ENCODE measurements around the gene ENC1. TPM values are rescaled to one million over a fixed set of nuclear protein-coding genes. Genes with fewer than 3 reads are reported as not detected.

ENC1 gene
- total and polyA plus RNA-seq, 2 of the 8 experiments (the other 6 are each of a cell fraction or from before 2014, with no cell fraction given), result 5.5 to 13.2 TPM

DNA sequence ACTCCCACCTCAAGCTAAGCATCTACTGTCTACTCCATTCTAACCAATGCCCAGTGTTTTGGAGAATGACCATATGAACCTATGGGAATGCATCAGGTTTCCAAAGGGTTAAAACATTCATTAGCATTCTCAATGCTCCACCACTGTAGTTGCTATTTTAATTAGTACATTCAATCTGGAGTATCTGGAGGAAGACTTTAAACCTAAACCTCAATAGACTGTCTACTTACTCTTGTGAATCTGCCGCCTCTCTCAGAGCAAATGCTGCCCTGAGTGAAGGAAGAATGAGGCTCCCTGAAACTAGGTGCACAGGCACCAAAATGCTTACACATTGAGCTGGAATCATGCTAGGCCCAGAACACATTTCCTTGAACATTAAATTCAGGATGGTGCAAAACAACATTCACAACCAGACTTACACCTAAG lies 2.0 kb downstream of the ENC1 start (continued):
- TF ChIP-seq, protein P1, sequence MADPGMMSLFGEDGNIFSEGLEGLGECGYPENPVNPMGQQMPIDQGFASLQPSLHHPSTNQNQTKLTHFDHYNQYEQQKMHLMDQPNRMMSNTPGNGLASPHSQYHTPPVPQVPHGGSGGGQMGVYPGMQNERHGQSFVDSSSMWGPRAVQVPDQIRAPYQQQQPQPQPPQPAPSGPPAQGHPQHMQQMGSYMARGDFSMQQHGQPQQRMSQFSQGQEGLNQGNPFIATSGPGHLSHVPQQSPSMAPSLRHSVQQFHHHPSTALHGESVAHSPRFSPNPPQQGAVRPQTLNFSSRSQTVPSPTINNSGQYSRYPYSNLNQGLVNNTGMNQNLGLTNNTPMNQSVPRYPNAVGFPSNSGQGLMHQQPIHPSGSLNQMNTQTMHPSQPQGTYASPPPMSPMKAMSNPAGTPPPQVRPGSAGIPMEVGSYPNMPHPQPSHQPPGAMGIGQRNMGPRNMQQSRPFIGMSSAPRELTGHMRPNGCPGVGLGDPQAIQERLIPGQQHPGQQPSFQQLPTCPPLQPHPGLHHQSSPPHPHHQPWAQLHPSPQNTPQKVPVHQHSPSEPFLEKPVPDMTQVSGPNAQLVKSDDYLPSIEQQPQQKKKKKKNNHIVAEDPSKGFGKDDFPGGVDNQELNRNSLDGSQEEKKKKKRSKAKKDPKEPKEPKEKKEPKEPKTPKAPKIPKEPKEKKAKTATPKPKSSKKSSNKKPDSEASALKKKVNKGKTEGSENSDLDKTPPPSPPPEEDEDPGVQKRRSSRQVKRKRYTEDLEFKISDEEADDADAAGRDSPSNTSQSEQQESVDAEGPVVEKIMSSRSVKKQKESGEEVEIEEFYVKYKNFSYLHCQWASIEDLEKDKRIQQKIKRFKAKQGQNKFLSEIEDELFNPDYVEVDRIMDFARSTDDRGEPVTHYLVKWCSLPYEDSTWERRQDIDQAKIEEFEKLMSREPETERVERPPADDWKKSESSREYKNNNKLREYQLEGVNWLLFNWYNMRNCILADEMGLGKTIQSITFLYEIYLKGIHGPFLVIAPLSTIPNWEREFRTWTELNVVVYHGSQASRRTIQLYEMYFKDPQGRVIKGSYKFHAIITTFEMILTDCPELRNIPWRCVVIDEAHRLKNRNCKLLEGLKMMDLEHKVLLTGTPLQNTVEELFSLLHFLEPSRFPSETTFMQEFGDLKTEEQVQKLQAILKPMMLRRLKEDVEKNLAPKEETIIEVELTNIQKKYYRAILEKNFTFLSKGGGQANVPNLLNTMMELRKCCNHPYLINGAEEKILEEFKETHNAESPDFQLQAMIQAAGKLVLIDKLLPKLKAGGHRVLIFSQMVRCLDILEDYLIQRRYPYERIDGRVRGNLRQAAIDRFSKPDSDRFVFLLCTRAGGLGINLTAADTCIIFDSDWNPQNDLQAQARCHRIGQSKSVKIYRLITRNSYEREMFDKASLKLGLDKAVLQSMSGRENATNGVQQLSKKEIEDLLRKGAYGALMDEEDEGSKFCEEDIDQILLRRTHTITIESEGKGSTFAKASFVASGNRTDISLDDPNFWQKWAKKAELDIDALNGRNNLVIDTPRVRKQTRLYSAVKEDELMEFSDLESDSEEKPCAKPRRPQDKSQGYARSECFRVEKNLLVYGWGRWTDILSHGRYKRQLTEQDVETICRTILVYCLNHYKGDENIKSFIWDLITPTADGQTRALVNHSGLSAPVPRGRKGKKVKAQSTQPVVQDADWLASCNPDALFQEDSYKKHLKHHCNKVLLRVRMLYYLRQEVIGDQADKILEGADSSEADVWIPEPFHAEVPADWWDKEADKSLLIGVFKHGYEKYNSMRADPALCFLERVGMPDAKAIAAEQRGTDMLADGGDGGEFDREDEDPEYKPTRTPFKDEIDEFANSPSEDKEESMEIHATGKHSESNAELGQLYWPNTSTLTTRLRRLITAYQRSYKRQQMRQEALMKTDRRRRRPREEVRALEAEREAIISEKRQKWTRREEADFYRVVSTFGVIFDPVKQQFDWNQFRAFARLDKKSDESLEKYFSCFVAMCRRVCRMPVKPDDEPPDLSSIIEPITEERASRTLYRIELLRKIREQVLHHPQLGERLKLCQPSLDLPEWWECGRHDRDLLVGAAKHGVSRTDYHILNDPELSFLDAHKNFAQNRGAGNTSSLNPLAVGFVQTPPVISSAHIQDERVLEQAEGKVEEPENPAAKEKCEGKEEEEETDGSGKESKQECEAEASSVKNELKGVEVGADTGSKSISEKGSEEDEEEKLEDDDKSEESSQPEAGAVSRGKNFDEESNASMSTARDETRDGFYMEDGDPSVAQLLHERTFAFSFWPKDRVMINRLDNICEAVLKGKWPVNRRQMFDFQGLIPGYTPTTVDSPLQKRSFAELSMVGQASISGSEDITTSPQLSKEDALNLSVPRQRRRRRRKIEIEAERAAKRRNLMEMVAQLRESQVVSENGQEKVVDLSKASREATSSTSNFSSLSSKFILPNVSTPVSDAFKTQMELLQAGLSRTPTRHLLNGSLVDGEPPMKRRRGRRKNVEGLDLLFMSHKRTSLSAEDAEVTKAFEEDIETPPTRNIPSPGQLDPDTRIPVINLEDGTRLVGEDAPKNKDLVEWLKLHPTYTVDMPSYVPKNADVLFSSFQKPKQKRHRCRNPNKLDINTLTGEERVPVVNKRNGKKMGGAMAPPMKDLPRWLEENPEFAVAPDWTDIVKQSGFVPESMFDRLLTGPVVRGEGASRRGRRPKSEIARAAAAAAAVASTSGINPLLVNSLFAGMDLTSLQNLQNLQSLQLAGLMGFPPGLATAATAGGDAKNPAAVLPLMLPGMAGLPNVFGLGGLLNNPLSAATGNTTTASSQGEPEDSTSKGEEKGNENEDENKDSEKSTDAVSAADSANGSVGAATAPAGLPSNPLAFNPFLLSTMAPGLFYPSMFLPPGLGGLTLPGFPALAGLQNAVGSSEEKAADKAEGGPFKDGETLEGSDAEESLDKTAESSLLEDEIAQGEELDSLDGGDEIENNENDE (IDR thresholded peaks at IDR 0.05; ENCODE audit: insufficient replicate concordance, low read length), result no peak
- TF ChIP-seq TBP (IDR thresholded peaks at IDR 0.05; ENCODE audit: low read depth, low read length) (no peak), KDM5A (IDR thresholded peaks at IDR 0.05; ENCODE audit: low read length) (no peak), EGR1 (IDR thresholded peaks at IDR 0.05; ENCODE audit: borderline replicate concordance, low read depth, low read length) (no peak), SP2 (IDR thresholded peaks at IDR 0.05; ENCODE audit: low read length) (no peak), CREB1 (IDR thresholded peaks at IDR 0.05) (no peak), JUND (IDR thresholded peaks at IDR 0.05; ENCODE audit: low read length) (no peak), SP1 (IDR thresholded peaks at IDR 0.05; ENCODE audit: low read depth, low read length) (no peak), NANOG (IDR thresholded peaks at IDR 0.05; ENCODE audit: insufficient read depth, low read depth, low read length, poor library complexity, severe bottlenecking) (no peak)
